Calu3 (cell line): ENCODE measurements around the gene ARHGAP25. TPM values are rescaled to one million over a fixed set of nuclear protein-coding genes. Genes with fewer than 3 reads are reported as not detected.

Source experiments
- BruUV-seq: library from RNA; stranded (reverse); fragments of 400-500 nt; replicated peaks from 2 replicates; lab custom pipeline; 2021; lab: Mats Ljungman, UMichigan
- CTCF ChIA-PET: fragments of 300-600 bp; sonication (Branson Sonifier 250); formaldehyde crosslinking; loops from one replicate; lab custom pipeline; 2022; ENCODE audit warnings: antibody characterized with exemption; lab: Charles Lee
- DNase-seq: peaks from one replicate; pipeline ENCODE4 v3.0.0; 2022
- H3K27ac Mint-ChIP-seq: one replicate; pipeline ENCODE4 v1.8.0; 2022; ENCODE audit warnings: mixed read lengths; ENCODE audit not compliant: unreplicated experiment
- H3K27me3 Mint-ChIP-seq: one replicate; pipeline ENCODE4 v1.8.0; 2022; ENCODE audit warnings: mixed read lengths; ENCODE audit not compliant: unreplicated experiment
- H3K36me3 Mint-ChIP-seq: one replicate; pipeline ENCODE4 v1.8.0; 2022; ENCODE audit warnings: mild to moderate bottlenecking, moderate library complexity, mixed read lengths; ENCODE audit not compliant: insufficient read depth, unreplicated experiment
- H3K4me1 Mint-ChIP-seq: one replicate; pipeline ENCODE4 v1.8.0; 2022; ENCODE audit warnings: mild to moderate bottlenecking, low read depth, mixed read lengths; ENCODE audit not compliant: unreplicated experiment
- H3K4me3 Mint-ChIP-seq: one replicate; pipeline ENCODE4 v1.8.0; 2022; ENCODE audit warnings: mild to moderate bottlenecking, low read depth, moderate library complexity, mixed read lengths; ENCODE audit not compliant: unreplicated experiment
- H3K9me3 Mint-ChIP-seq: one replicate; pipeline ENCODE4 v1.8.0; 2022; ENCODE audit warnings: low read depth, mixed read lengths; ENCODE audit not compliant: unreplicated experiment
- intact Hi-C: fragments of 100-400 bp; cut with micrococcal nuclease; formaldehyde crosslinking; loops from one replicate; pipeline ENCODE4 v1.10.0; 2022; ENCODE audit not compliant: unreplicated experiment
- total RNA-seq: library from RNA; stranded (reverse); gene quantifications from 2 replicates; pipeline ENCODE4 v1.2.3, GENCODE V29; 2022
- TF ChIP-seq, protein P1 (sequence below): fragments of 200-600 bp; IDR thresholded peaks from one replicate; pipeline ENCODE4 v1.8.0; 2022; ENCODE audit warnings: antibody characterized with exemption; ENCODE audit not compliant: unreplicated experiment

Gene ARHGAP25
- total RNA-seq, 1 experiment from 2014 or later = not detected

DNA sequence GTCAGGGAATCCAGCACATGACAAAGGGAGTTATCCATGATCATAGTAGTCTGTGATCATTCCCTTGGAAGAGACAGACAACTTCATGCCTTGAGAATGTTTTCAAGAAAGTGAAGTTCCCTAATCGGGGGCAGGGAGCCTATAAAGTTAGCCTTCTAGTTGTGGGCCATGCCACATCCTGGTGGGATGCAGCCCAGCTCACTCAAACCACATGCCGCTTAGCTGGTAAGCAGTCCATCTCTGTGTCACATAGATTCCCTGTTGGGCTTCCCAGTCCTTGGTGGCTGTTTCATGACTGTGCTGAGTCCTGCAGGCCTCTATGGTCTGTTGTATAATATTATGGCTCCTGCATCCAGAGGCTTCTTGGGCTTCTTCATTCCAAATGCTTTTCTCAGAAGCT, 11.4 kb upstream of the ARHGAP25 start:
- no peaks in the 10 kb centered on the region for H3K36me3 Mint-ChIP-seq
- H3K27ac Mint-ChIP-seq = no peak overlapping the region
- no peaks in the 10 kb centered on the region for H3K9me3 Mint-ChIP-seq
- intact Hi-C loops = no loop called here
- H3K4me1 Mint-ChIP-seq = peaks cover 14% of the 10 kb centered on the region
- no peak for DNase-seq
- peaks cover 77% of the 10 kb centered on the region for H3K27me3 Mint-ChIP-seq
- CTCF ChIA-PET = interaction anchor here (2.0 kb wide), 1 partner anchor 14 kb away, joined by 7 read pairs; no protein-coding TSS in a partner anchor
- H3K4me3 Mint-ChIP-seq = no peak overlapping the region
- TF ChIP-seq, protein P1, sequence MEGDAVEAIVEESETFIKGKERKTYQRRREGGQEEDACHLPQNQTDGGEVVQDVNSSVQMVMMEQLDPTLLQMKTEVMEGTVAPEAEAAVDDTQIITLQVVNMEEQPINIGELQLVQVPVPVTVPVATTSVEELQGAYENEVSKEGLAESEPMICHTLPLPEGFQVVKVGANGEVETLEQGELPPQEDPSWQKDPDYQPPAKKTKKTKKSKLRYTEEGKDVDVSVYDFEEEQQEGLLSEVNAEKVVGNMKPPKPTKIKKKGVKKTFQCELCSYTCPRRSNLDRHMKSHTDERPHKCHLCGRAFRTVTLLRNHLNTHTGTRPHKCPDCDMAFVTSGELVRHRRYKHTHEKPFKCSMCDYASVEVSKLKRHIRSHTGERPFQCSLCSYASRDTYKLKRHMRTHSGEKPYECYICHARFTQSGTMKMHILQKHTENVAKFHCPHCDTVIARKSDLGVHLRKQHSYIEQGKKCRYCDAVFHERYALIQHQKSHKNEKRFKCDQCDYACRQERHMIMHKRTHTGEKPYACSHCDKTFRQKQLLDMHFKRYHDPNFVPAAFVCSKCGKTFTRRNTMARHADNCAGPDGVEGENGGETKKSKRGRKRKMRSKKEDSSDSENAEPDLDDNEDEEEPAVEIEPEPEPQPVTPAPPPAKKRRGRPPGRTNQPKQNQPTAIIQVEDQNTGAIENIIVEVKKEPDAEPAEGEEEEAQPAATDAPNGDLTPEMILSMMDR = no peak
- no TSS peak for BruUV-seq

DNA sequence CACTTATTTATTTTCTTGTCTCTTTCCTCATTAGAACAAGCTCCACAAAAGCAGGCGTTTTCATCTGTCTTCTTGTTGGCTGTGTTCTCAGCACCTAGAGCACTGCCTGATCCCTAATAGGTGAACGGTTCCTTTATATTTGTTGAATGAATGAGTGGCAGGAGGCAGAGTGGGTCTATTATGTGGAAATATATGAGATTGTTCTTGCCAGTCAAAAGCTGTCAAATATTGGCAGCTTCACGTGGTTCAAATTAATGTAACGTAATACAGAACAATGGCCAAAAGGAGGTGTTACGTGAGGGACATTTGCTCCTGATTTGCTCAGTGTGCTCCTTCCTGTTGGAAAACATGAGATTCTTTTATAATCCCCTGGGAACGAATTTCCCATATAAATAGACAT, 8.5 kb upstream of the ARHGAP25 start:
- DNase-seq = no peak
- TF ChIP-seq, protein P1 = no peak
- peaks cover 18% of the 10 kb centered on the region for H3K4me1 Mint-ChIP-seq
- BruUV-seq = no TSS peak
- no peak overlapping the region for H3K4me3 Mint-ChIP-seq
- no peak overlapping the region for H3K27ac Mint-ChIP-seq
- intact Hi-C loops = no loop called here
- no peaks in the 10 kb centered on the region for H3K36me3 Mint-ChIP-seq
- no peaks in the 10 kb centered on the region for H3K9me3 Mint-ChIP-seq
- peaks cover 61% of the 10 kb centered on the region for H3K27me3 Mint-ChIP-seq
- CTCF ChIA-PET = no interaction called here

DNA sequence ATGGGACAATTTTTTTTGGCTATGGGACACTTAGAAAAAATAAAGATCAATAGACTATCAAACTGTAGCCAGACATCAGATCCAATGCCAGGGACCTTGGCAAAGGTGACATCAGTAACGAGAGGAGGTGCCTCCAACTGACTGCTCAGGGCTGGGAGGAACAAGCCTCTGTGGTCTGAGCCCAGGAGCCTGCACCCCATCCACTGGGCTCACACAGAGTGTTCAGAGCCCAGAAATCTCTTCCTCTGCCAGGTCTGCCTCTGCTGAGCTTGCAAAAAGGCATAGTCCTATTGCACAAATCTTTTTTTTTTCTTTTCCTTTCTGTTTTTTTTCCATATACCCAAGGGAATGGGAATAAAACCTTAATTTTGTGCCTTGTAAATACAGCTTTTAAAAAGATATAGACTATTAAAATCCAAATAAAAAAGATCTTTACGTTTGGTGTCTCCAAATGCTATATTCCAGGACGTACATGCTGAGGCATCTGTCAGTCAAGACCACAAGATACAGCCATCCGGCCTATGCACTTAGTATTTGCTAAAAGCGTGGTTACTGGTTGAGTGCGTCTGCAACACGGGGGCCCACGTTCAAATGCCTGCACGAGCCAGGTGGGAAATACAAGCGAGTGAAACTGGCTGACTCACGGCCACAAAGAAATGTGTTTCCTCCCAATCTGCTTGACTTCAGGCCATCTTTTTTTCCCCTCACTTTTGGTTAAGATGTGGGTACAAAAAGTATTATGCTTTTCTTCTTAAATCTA, 7.8 kb upstream of the ARHGAP25 start:
- BruUV-seq = no TSS peak
- Mint-ChIP-seq H3K27ac (no peak overlapping the region), H3K36me3 (no peaks in the 10 kb centered on the region), H3K27me3 (peaks cover 54% of the 10 kb centered on the region), H3K9me3 (no peaks in the 10 kb centered on the region), H3K4me1 (peaks cover 17% of the 10 kb centered on the region), H3K4me3 (no peak overlapping the region)
- no peak for DNase-seq
- TF ChIP-seq, protein P1 = no peak
- intact Hi-C loops = no loop called here
- CTCF ChIA-PET = no interaction called here

DNA sequence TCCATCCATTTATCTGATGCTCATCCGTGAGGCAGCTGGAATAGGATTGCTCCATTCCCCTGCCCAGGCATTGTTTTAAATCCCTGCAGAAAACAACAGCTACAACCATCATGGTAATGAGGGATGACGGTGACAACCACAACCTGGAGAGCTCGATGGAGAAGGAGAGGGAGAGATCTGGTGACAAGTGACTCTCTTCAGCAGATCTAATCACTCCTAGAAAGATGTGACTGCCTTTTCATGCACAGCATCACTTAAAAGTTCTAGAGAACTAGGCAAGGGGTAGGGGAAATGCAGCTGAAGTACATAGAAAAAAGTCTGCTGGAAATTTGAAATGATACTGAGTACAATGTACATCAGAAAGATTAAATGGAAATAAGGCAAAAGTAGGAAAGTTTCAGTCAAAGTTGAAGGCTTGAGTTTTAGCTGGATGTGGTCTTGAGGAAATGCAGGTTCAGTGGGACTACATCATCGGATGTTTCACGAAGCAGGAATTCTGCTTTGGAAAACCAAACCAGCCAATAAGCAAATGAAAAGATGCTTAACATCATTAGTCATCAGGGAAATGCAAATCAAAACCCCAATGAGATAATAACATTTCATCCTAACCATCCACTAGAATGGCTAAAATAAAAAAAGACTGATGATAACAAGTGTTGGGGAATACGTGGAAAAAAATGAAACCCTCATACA, 6.8 kb upstream of the ARHGAP25 start:
- BruUV-seq = no TSS peak
- H3K36me3 Mint-ChIP-seq = no peaks in the 10 kb centered on the region
- H3K4me1 Mint-ChIP-seq = peaks cover 12% of the 10 kb centered on the region
- H3K9me3 Mint-ChIP-seq = no peaks in the 10 kb centered on the region
- H3K27me3 Mint-ChIP-seq = peaks cover 53% of the 10 kb centered on the region
- intact Hi-C loops = no loop called here
- TF ChIP-seq, protein P1 = no peak
- no peak overlapping the region for H3K27ac Mint-ChIP-seq
- DNase-seq = no peak
- H3K4me3 Mint-ChIP-seq = no peak overlapping the region
- CTCF ChIA-PET = interaction anchor here (0.6 kb wide), 1 partner anchor 1580 kb away, joined by 3 read pairs; no protein-coding TSS in a partner anchor
